ENCODE measurements around the gene OR1S1. TPM values are rescaled to one million over a fixed set of nuclear protein-coding genes. Genes with fewer than 3 reads are reported as not detected.

OR1S1 gene
- total RNA-seq, 1 experiment from 2014 or later: not detected

- TF ChIP-seq FOXJ3 (CRISPR knock-in tag; IDR thresholded peaks at IDR 0.05; ENCODE audit: borderline replicate concordance) (no peak), ZMAT4 (CRISPR knock-in tag; IDR thresholded peaks at IDR 0.05) (no peak), MYBL2 (CRISPR knock-in tag; IDR thresholded peaks at IDR 0.05) (no peak), ZSCAN18 (CRISPR knock-in tag; IDR thresholded peaks at IDR 0.05) (no peak), IRF2 (CRISPR knock-in tag; IDR thresholded peaks at IDR 0.05; ENCODE audit: borderline replicate concordance, low read depth) (no peak), CREM (CRISPR knock-in tag; IDR thresholded peaks at IDR 0.05) (no peak), CREB1 (CRISPR knock-in tag; IDR thresholded peaks at IDR 0.05) (no peak)
These were observed 47.5 kb downstream of the OR1S1 start (continued) for GRCh38 chr11:58259983-58260382.

Other genes starting within 250 kb of the OR1S1 start
- gene OR9Q1, start 188.8 kb upstream of the OR1S1 start, total RNA-seq (2021): not detected in 3 replicates
- not detected in 3 replicates for gene OR6Q1, start 181.8 kb upstream of the OR1S1 start, total RNA-seq (2021)
- gene OR9I1, start 87.2 kb upstream of the OR1S1 start, total RNA-seq (2021): not detected in 3 replicates
- not detected in 3 replicates for gene OR9Q2, start 23.6 kb upstream of the OR1S1 start, total RNA-seq (2021)
- gene OR1S2, start 8.6 kb upstream of the OR1S1 start, total RNA-seq (2021): not detected in 3 replicates
- not detected in 3 replicates for gene OR10Q1, start 16.2 kb downstream of the OR1S1 start, total RNA-seq (2021)
- gene OR10W1, start 55.5 kb downstream of the OR1S1 start, total RNA-seq (2021): not detected in 3 replicates
- gene OR5B17, start 146.3 kb downstream of the OR1S1 start, total RNA-seq (2021): not detected in 3 replicates
- not detected in 3 replicates for gene OR5B3, start 194.2 kb downstream of the OR1S1 start, total RNA-seq (2021)
- not detected in 3 replicates for gene OR5B2, start 215.4 kb downstream of the OR1S1 start, total RNA-seq (2021)
- gene OR5B12, start 229.5 kb downstream of the OR1S1 start, total RNA-seq (2021): not detected in 3 replicates

Measured in WTC11 (cell line).